C4-2B (cell line): Measurements from ENCODE around the gene HSCB.

ENCODE experiments used
- CTCF ChIP-seq: fragments of 450-650 bp; conservative IDR thresholded peaks from 2 replicates; pipeline ENCODE4 v1.5.1; 2017; ENCODE audit warnings: mild to moderate bottlenecking
- ZFX ChIP-seq: fragments of 450-650 bp; IDR thresholded peaks from 2 replicates; pipeline ENCODE4 v1.6.1; 2017

GRCh38 chr22:28706845-28707244, 35.0 kb upstream of the HSCB start:
- TF ChIP-seq CTCF (no peak), ZFX (no peak)
